GM23248 (cell line): ENCODE measurements around the gene RPN2. TPM values are rescaled to one million over a fixed set of nuclear protein-coding genes. Genes with fewer than 3 reads are reported as not detected.

Experiments used
- DNase-seq: peaks from one replicate; pipeline ENCODE4 v3.0.0-alpha.2; 2015
- H2AFZ ChIP-seq: fragments of 200-600 bp; sonication (generic); 2 replicates; pipeline ENCODE4 v1.6.1; 2016; ENCODE audit warnings: antibody characterized with exemption
- H3F3A ChIP-seq: fragments of 200-600 bp; sonication (generic); 2 replicates; pipeline ENCODE4 v1.6.1; 2016; ENCODE audit warnings: mild to moderate bottlenecking, antibody characterized with exemption, mixed run types; ENCODE audit not compliant: insufficient read depth
- H3K27ac ChIP-seq: fragments of 200-600 bp; sonication (generic); 2 replicates; pipeline ENCODE4 v1.5.1; 2016; ENCODE audit warnings: mild to moderate bottlenecking
- H3K27me3 ChIP-seq: fragments of 200-600 bp; sonication (generic); replicated peaks from 2 replicates; pipeline ENCODE4 v1.6.1; 2016; ENCODE audit warnings: mild to moderate bottlenecking; ENCODE audit not compliant: insufficient read depth
- H3K36me3 ChIP-seq: fragments of 200-600 bp; sonication (generic); 2 replicates; pipeline ENCODE4 v1.6.1; 2016; ENCODE audit warnings: low read depth, mild to moderate bottlenecking
- H3K4me1 ChIP-seq: fragments of 200-600 bp; sonication (generic); 2 replicates; pipeline ENCODE4 v1.6.1; 2016; ENCODE audit warnings: mild to moderate bottlenecking; ENCODE audit not compliant: insufficient read depth
- H3K4me2 ChIP-seq: fragments of 200-600 bp; sonication (generic); one replicate; pipeline ENCODE4 v1.6.1; 2016; ENCODE audit warnings: mild to moderate bottlenecking; ENCODE audit not compliant: unreplicated experiment
- H3K4me3 ChIP-seq: fragments of 200-600 bp; sonication (generic); 2 replicates; pipeline ENCODE4 v1.5.1; 2016; ENCODE audit warnings: mild to moderate bottlenecking
- H3K79me2 ChIP-seq: fragments of 200-600 bp; sonication (generic); 2 replicates; pipeline ENCODE4 v1.6.1; 2016; ENCODE audit warnings: mild to moderate bottlenecking; ENCODE audit not compliant: insufficient read depth
- H3K9ac ChIP-seq: fragments of 200-600 bp; sonication (generic); 2 replicates; pipeline ENCODE4 v1.6.1; 2016; ENCODE audit warnings: mild to moderate bottlenecking
- H3K9me2 ChIP-seq: fragments of 200-600 bp; sonication (generic); 2 replicates; pipeline ENCODE4 v1.6.1; 2016; ENCODE audit warnings: mixed run types, mild to moderate bottlenecking, moderate library complexity; ENCODE audit not compliant: insufficient read depth
- H3K9me3 ChIP-seq: fragments of 200-600 bp; sonication (generic); one replicate; pipeline ENCODE4 v1.6.1; 2017; ENCODE audit warnings: low read depth
- H4K20me1 ChIP-seq: fragments of 200-600 bp; sonication (generic); 2 replicates; pipeline ENCODE4 v1.6.0; 2016; ENCODE audit not compliant: insufficient read depth
- EZH2 ChIP-seq: fragments of 200-600 bp; sonication (generic); IDR thresholded peaks from 2 replicates; pipeline ENCODE4 v1.6.1; 2018; ENCODE audit warnings: antibody characterized with exemption, mild to moderate bottlenecking; ENCODE audit not compliant: insufficient read depth, poor library complexity, severe bottlenecking
- EZH2phosphoT487 ChIP-seq: fragments of 200-600 bp; sonication (generic); IDR thresholded peaks from 2 replicates; pipeline ENCODE4 v1.6.1; 2018; ENCODE audit warnings: antibody characterized with exemption, moderate library complexity, mild to moderate bottlenecking, low read depth; ENCODE audit not compliant: insufficient read depth
- WGBS, 2 experiments: methylation state at CpG; one replicate each; pipeline ENCODE4 v1.1.6; 2015 to 2017; ENCODE audit warnings: low lambda C conversion rate in 2 of 2, low coverage in 1 of 2; ENCODE audit errors: missing lambda C conversion rate in 2 of 2; 5-methylcytosine and 5-hydroxymethylcytosine counted together
- in situ Hi-C: fragments of 300-500 bp; cut with MboI; formaldehyde crosslinking; loops from 2 replicates; pipeline ENCODE4 v1.15.0; 2020
- polyA plus RNA-seq: library from polyadenylated mRNA; unstranded; fragments of >200 nt; fragmentation: Nextera tagmentation; extraction: Ambion mirVana; gene quantifications from 2 replicates; pipeline ENCODE4 v1.2.1, GENCODE V29; 2016
- total RNA-seq: library from RNA; depleted of rRNA; stranded (reverse); fragments of >200 nt; shearing (Covaris generic); gene quantifications from 2 replicates; pipeline ENCODE4 v1.2.3, GENCODE V29; 2014

RPN2 gene
- total and polyA plus RNA-seq, 2 experiments from 2014 or later: 368 to 379 TPM

GRCh38 chr20:37220731-37221130, 41.6 kb downstream of the RPN2 start:
- H3K9me3 ChIP-seq: no peaks in the 10 kb centered on the region
- in situ Hi-C loops: no loop called here
- H3K4me1 ChIP-seq: peaks cover 18% of the 10 kb centered on the region
- peaks cover 33% of the 10 kb centered on the region for H3K36me3 ChIP-seq
- no peak for TF ChIP-seq EZH2phosphoT487
- TF ChIP-seq EZH2: no peak
- peak; percentile 66 for DNase-seq
- H3K27me3 ChIP-seq: no peaks in the 10 kb centered on the region
- H3K79me2 ChIP-seq: peaks cover 32% of the 10 kb centered on the region
- 21 to 38% methylated on average over 3 of the region's 3 CpGs for WGBS, 2 experiments
- H3K4me3 ChIP-seq: no peak overlapping the region
- H3K27ac ChIP-seq: peak overlapping the region; percentile 58
- H3K4me2 ChIP-seq: no peak overlapping the region
- no peaks in the 10 kb centered on the region for H3K9me2 ChIP-seq
- H2AFZ ChIP-seq: no peak overlapping the region
- peaks cover 26% of the 10 kb centered on the region for H3F3A ChIP-seq
- H3K9ac ChIP-seq: peak overlapping the region; percentile 60
- no peaks in the 10 kb centered on the region for H4K20me1 ChIP-seq

- Histone ChIP-seq H3K27me3 (no peaks in the 10 kb centered on the region), H3K36me3 (peaks cover 37% of the 10 kb centered on the region), H3K27ac (no peak overlapping the region), H3F3A (peaks cover 26% of the 10 kb centered on the region), H4K20me1 (no peaks in the 10 kb centered on the region), H3K9ac (no peak overlapping the region), H2AFZ (no peak overlapping the region), H3K4me3 (no peak overlapping the region), H3K79me2 (peaks cover 32% of the 10 kb centered on the region), H3K9me2 (no peaks in the 10 kb centered on the region), H3K4me1 (peaks cover 18% of the 10 kb centered on the region), H3K4me2 (no peak overlapping the region), H3K9me3 (no peaks in the 10 kb centered on the region)
- no peak for DNase-seq
- TF ChIP-seq EZH2 (no peak), EZH2phosphoT487 (no peak)
- in situ Hi-C loops: no loop called here
- WGBS, 2 experiments: 97 to 98% methylated on average over 4 of the region's 4 CpGs
Observed at GRCh38 chr20:37222086-37222485, 43.0 kb downstream of the RPN2 start.

DNA sequence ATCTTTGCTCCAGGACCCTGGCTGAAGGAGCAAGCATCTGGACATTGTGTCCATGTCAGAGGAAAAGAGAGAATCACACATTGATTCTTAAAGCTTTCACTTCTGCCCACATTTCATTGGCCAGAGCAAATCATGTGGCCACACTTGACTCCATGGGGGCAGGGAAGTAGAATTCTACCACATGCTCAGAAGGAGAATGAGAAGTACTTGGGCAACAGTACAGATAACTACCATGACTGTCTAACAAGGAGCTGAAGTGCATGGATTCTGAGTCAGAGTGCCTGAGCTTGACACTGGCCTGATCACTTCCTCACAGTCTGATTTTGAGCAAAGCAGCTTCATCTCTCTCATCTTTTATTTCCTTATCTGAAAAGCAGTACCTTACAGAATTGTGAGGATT, 43.9 kb downstream of the RPN2 start:
- H3K27ac ChIP-seq: peak overlapping the region; percentile 72
- peak overlapping the region; percentile 14; the same call in 1 of the 2 replicates for H2AFZ ChIP-seq
- H3K4me3 ChIP-seq: 0 out of 2 replicates have a peak overlapping the region, but pooled peaks have one; percentile 4

DNA sequence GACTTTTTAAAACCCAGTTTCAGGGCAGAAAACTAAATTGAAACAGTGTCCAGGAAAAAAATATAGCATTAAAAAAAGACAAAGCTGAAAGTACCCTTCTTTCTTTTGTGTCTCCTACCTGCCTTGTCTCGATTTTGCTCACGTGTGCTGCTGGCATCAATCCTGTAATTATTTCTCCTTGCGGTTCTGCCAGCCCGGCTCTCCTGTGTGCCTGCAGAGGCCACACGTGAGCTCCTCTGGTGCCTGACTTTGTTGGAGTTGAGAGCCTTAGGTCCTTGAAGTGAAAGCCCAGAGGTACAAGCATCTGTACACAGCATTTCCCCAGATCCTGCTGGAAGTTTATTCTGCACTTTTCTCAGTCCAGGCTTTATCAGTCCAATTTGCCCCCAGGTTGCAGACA, 46.0 kb downstream of the RPN2 start:
- in situ Hi-C loops: no loop called here
- H3K4me1 ChIP-seq: peaks cover 23% of the 10 kb centered on the region
- peaks cover 33% of the 10 kb centered on the region for H3F3A ChIP-seq
- no peaks in the 10 kb centered on the region for H3K27me3 ChIP-seq
- peaks cover 51% of the 10 kb centered on the region for H3K36me3 ChIP-seq
- no peak overlapping the region for H2AFZ ChIP-seq
- H3K4me3 ChIP-seq: no peak overlapping the region
- no peaks in the 10 kb centered on the region for H3K9me3 ChIP-seq
- no peak for DNase-seq
- no peak overlapping the region for H3K9ac ChIP-seq
- H3K9me2 ChIP-seq: no peaks in the 10 kb centered on the region
- no peak overlapping the region for H3K27ac ChIP-seq
- TF ChIP-seq EZH2 (no peak), EZH2phosphoT487 (no peak)
- no peak overlapping the region for H3K4me2 ChIP-seq
- no peaks in the 10 kb centered on the region for H4K20me1 ChIP-seq
- 100% methylated on average over 5 of the region's 5 CpGs for WGBS, 2 experiments
- peaks cover 16% of the 10 kb centered on the region for H3K79me2 ChIP-seq

More for the DNA sequence above, 43.9 kb downstream of the RPN2 start:
- H3K27me3 ChIP-seq: no peaks in the 10 kb centered on the region
- in situ Hi-C loops: no loop called here
- no peaks in the 10 kb centered on the region for H3K9me3 ChIP-seq
- peak; percentile 96 for DNase-seq
- peak overlapping the region; percentile 24 for H3K4me2 ChIP-seq
- peaks cover 22% of the 10 kb centered on the region for H3K4me1 ChIP-seq
- H3K9ac ChIP-seq: peak overlapping the region; percentile 13; the same call in 1 of the 2 replicates
- H4K20me1 ChIP-seq: no peaks in the 10 kb centered on the region
- H3K79me2 ChIP-seq: peaks cover 32% of the 10 kb centered on the region
- peaks cover 43% of the 10 kb centered on the region for H3K36me3 ChIP-seq
- H3F3A ChIP-seq: peaks cover 30% of the 10 kb centered on the region
- TF ChIP-seq EZH2phosphoT487 (no peak), EZH2 (no peak)
- H3K9me2 ChIP-seq: no peaks in the 10 kb centered on the region

DNA sequence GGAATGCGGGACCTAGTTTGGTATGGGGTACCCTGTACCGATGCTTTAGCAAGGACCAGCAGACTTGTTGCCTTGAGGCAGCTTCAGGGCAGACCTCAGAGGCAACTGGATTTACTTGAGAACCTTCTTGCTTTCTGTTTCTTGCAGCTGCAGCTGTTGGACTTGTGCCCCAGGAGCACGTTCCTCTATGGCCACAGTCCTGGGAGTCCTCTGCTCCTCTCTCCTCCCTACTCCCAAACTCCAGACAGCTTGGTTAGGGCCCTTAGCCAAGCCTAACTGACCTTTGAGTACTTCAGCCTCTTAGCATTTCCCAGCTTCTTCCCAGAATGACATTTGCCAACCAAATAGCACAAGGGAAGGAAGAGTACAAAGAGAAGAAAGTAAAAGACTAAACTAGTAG, 47.8 kb downstream of the RPN2 start:
- TF ChIP-seq EZH2phosphoT487 (no peak), EZH2 (no peak)
- no peak overlapping the region for H3K4me2 ChIP-seq
- H3K9ac ChIP-seq: no peak overlapping the region
- in situ Hi-C loops: no loop called here
- no peaks in the 10 kb centered on the region for H3K9me3 ChIP-seq
- no peak overlapping the region for H3K27ac ChIP-seq
- no peaks in the 10 kb centered on the region for H3K9me2 ChIP-seq
- H3F3A ChIP-seq: peaks cover 27% of the 10 kb centered on the region
- H3K4me3 ChIP-seq: no peak overlapping the region
- peaks cover 62% of the 10 kb centered on the region for H3K36me3 ChIP-seq
- H4K20me1 ChIP-seq: no peaks in the 10 kb centered on the region
- 76 to 84% methylated on average over 3 of the region's 3 CpGs for WGBS, 2 experiments
- H3K4me1 ChIP-seq: peaks cover 19% of the 10 kb centered on the region
- no peak for DNase-seq
- H3K79me2 ChIP-seq: peaks cover 3% of the 10 kb centered on the region
- no peak overlapping the region for H2AFZ ChIP-seq
- H3K27me3 ChIP-seq: no peaks in the 10 kb centered on the region
